AG09319 (cell line): Measurements from ENCODE around the gene KCNK7.

Source experiments
- DNase-seq: peaks from one replicate; pipeline ENCODE4 v3.0.0-alpha.2; 2010; ENCODE audit warnings: low read depth; ENCODE audit errors: extremely low read depth
- TF ChIP-seq, protein P1 (sequence below): IDR thresholded peaks from 2 replicates; pipeline ENCODE4 v1.5.1; 2011; ENCODE audit warnings: low read depth, mild to moderate bottlenecking, inconsistent platforms, low read length, moderate library complexity

KCNK7 gene, protein sequence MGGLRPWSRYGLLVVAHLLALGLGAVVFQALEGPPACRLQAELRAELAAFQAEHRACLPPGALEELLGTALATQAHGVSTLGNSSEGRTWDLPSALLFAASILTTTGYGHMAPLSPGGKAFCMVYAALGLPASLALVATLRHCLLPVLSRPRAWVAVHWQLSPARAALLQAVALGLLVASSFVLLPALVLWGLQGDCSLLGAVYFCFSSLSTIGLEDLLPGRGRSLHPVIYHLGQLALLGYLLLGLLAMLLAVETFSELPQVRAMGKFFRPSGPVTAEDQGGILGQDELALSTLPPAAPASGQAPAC

GRCh38 chr11:65595543-65596281 lies at the start of gene KCNK7:
TSS of gene KCNK7 (minus strand) at chr11:65595800. CDS start at chr11:65595772, 28 bp downstream.
- TF ChIP-seq, protein P1, sequence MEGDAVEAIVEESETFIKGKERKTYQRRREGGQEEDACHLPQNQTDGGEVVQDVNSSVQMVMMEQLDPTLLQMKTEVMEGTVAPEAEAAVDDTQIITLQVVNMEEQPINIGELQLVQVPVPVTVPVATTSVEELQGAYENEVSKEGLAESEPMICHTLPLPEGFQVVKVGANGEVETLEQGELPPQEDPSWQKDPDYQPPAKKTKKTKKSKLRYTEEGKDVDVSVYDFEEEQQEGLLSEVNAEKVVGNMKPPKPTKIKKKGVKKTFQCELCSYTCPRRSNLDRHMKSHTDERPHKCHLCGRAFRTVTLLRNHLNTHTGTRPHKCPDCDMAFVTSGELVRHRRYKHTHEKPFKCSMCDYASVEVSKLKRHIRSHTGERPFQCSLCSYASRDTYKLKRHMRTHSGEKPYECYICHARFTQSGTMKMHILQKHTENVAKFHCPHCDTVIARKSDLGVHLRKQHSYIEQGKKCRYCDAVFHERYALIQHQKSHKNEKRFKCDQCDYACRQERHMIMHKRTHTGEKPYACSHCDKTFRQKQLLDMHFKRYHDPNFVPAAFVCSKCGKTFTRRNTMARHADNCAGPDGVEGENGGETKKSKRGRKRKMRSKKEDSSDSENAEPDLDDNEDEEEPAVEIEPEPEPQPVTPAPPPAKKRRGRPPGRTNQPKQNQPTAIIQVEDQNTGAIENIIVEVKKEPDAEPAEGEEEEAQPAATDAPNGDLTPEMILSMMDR: no peak
- DNase-seq: no peak

GRCh38 chr11:65644837-65645236 lies 49.2 kb upstream of the KCNK7 start:
- no peak for DNase-seq
- TF ChIP-seq, protein P1: no peak

GRCh38 chr11:65643971-65644370 lies 48.4 kb upstream of the KCNK7 start:
- TF ChIP-seq, protein P1: no peak
- DNase-seq: no peak

- DNase-seq: no peak
- TF ChIP-seq, protein P1: no peak
These were observed 46.5 kb upstream of the KCNK7 start for GRCh38 chr11:65642014-65642671.

GRCh38 chr11:65641297-65642013 lies 45.9 kb upstream of the KCNK7 start:
- TF ChIP-seq, protein P1: no peak
- no peak for DNase-seq

- TF ChIP-seq, protein P1: no peak
- DNase-seq: no peak
These were observed 45.1 kb upstream of the KCNK7 start for GRCh38 chr11:65640483-65641296.
